Panc1 (cell line): Measurements from ENCODE around the gene NMRK2. TPM values are rescaled to one million over a fixed set of nuclear protein-coding genes. Genes with fewer than 3 reads are reported as not detected.

ENCODE experiments used
- ATAC-seq: fragments of 200-7000 bp; cut with Tn5 transposase; 2 replicates; pipeline ENCODE4 v1.9.1; 2020; ENCODE audit warnings: mild to moderate bottlenecking, moderate library complexity
- BruUV-seq: library from RNA; stranded (reverse); fragments of 400-500 nt; replicated peaks from 2 replicates; lab custom pipeline; 2021; lab: Mats Ljungman, UMichigan
- CTCF ChIA-PET: fragments of 300-600 bp; sonication (Branson Sonifier 250); formaldehyde crosslinking; loops from one replicate; lab custom pipeline; 2022; ENCODE audit warnings: antibody characterized with exemption; lab: Charles Lee
- POLR2A ChIA-PET: fragments of 300-600 bp; sonication (Branson Sonifier 250); formaldehyde crosslinking; loops from one replicate; lab custom pipeline; 2022; ENCODE audit warnings: antibody characterized with exemption; lab: Charles Lee
- DNase-seq: peaks from one replicate; pipeline ENCODE4 v3.0.0-alpha.2; 2010; ENCODE audit warnings: low read depth, low spot score
- H3K27ac ChIP-seq: 2 replicates; pipeline ENCODE4 v1.5.1; 2011; ENCODE audit warnings: mild to moderate bottlenecking, low read length, inconsistent platforms
- H3K27me3 ChIP-seq: fragments of 200-500 bp; sonication (Bioruptor generic); 2 replicates; pipeline ENCODE4 v1.6.0; 2014; ENCODE audit warnings: low read length, inconsistent platforms; ENCODE audit not compliant: control insufficient read depth, insufficient read depth
- H3K36me3 ChIP-seq: fragments of 200-500 bp; sonication (Bioruptor generic); 2 replicates; pipeline ENCODE4 v1.5.1; 2014; ENCODE audit warnings: inconsistent platforms, mild to moderate bottlenecking, low read length, moderate library complexity; ENCODE audit not compliant: control insufficient read depth, insufficient read depth
- H3K4me1 ChIP-seq: 2 replicates; pipeline ENCODE4 v1.5.1; 2011; ENCODE audit warnings: inconsistent platforms, mild to moderate bottlenecking, low read length, moderate library complexity; ENCODE audit not compliant: control insufficient read depth, insufficient read depth
- H3K4me3 ChIP-seq, 2 experiments: 2 replicates each; pipeline ENCODE4 v1.5.1; 2011 to 2012; ENCODE audit warnings: low read depth in 2 of 2, low read length in 2 of 2, mild to moderate bottlenecking in 2 of 2, inconsistent platforms in 1 of 2, moderate library complexity in 1 of 2
- H3K9me3 ChIP-seq: fragments of 200-500 bp; sonication (Bioruptor generic); 2 replicates; pipeline ENCODE4 v1.5.1; 2014; ENCODE audit warnings: low read depth, mild to moderate bottlenecking, inconsistent platforms, low read length, moderate library complexity; ENCODE audit not compliant: control insufficient read depth, insufficient read depth
- CTCF ChIP-seq: fragments of 450-650 bp; IDR thresholded peaks from 2 replicates; pipeline ENCODE4 v1.5.1; 2017; ENCODE audit warnings: mild to moderate bottlenecking
- POLR2AphosphoS5 ChIP-seq: IDR thresholded peaks from 2 replicates; pipeline ENCODE4 v1.6.1; 2012; ENCODE audit warnings: mild to moderate bottlenecking, low read depth, low read length, moderate library complexity
- SIN3A ChIP-seq: IDR thresholded peaks from 2 replicates; pipeline ENCODE4 v1.6.1; 2012; ENCODE audit warnings: low read depth, mild to moderate bottlenecking, low read length, moderate library complexity, borderline replicate concordance; ENCODE audit not compliant: insufficient read depth
- TCF7L2 ChIP-seq: IDR thresholded peaks from 2 replicates; pipeline ENCODE4 v1.6.1; 2011; ENCODE audit warnings: mild to moderate bottlenecking, low read depth, low read length, inconsistent platforms
- in situ Hi-C: cut with HindIII; loops from 2 replicates; pipeline ENCODE4 v1.10.0; 2016; ENCODE audit warnings: low sequenced_read_pairs, low pct_unique_long_range_greater_than_20kb
- intact Hi-C: fragments of 100-400 bp; cut with micrococcal nuclease; formaldehyde crosslinking; loops from one replicate; pipeline ENCODE4 v1.10.0; 2022; ENCODE audit not compliant: unreplicated experiment
- total RNA-seq: library from RNA; stranded (reverse); gene quantifications from one replicate; pipeline ENCODE4 v1.2.1, GENCODE V29; 2021; ENCODE audit not compliant: unreplicated experiment
- TF ChIP-seq, protein P1 (sequence below), 2 experiments: IDR thresholded peaks; 2 replicates each; pipeline ENCODE4 v1.6.1; 2011 to 2012; ENCODE audit warnings: low read depth in 2 of 2, control low read depth in 1 of 2, low read length in 1 of 2, mild to moderate bottlenecking in 1 of 2, moderate library complexity in 1 of 2; ENCODE audit not compliant: insufficient read depth in 1 of 2

NMRK2 gene
- total RNA-seq, 1 experiment from 2014 or later, result 0.21 TPM

DNA sequence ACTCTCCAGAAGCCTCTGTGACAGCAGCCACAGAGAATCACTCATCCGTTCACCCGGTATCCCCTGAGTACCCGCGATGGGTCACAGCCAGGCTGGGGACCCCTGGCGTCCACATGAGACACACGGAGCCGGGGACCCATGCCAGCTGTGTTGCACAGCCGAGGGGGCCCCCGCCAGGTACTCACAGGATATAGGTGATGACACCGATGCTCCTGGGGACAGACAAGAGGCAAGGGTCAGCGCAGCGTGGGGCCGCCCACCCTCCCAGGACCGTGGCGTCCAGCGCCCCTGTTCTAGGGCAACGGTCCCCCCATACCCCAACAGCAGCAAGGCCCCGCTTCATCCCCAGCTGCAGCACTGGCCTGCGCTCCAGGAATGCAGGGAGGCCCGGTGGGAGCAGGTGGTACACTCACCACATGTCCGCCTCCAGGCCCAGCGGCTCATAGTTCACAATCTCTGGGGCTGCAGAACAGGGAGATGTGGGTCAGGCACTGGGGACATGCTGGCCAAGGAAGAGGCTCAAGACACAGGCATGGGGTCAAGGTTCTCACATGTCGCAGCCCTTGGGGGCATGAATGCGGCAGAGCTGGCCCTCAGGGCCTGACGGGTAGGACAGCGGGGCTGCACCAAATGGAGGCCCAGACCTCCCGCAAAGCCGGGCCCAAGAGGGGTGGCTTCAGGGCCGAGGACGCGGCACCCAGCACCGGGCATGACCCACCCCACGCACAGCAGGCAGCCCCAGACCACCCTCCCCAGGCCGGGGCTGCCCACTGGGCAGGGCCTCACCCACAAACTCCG, 30.8 kb downstream of the NMRK2 start:
- Histone ChIP-seq H3K27ac (no peak overlapping the region), H3K4me1 (peaks cover 3% of the 10 kb centered on the region), H3K27me3 (no peaks in the 10 kb centered on the region), H3K9me3 (no peaks in the 10 kb centered on the region), H3K36me3 (peaks cover 3% of the 10 kb centered on the region), H3K4me3 (no peak overlapping the region)
- intact Hi-C loops (no loop called here), in situ Hi-C loops (no loop called here)
- POLR2A ChIA-PET, result no interaction called here
- ATAC-seq (no peak), DNase-seq (no peak)
- no TSS peak for BruUV-seq
- no peak for TF ChIP-seq POLR2AphosphoS5
- TF ChIP-seq TCF7L2, result no peak
- TF ChIP-seq CTCF, result no peak
- no peak for TF ChIP-seq SIN3A
- TF ChIP-seq, protein P1, sequence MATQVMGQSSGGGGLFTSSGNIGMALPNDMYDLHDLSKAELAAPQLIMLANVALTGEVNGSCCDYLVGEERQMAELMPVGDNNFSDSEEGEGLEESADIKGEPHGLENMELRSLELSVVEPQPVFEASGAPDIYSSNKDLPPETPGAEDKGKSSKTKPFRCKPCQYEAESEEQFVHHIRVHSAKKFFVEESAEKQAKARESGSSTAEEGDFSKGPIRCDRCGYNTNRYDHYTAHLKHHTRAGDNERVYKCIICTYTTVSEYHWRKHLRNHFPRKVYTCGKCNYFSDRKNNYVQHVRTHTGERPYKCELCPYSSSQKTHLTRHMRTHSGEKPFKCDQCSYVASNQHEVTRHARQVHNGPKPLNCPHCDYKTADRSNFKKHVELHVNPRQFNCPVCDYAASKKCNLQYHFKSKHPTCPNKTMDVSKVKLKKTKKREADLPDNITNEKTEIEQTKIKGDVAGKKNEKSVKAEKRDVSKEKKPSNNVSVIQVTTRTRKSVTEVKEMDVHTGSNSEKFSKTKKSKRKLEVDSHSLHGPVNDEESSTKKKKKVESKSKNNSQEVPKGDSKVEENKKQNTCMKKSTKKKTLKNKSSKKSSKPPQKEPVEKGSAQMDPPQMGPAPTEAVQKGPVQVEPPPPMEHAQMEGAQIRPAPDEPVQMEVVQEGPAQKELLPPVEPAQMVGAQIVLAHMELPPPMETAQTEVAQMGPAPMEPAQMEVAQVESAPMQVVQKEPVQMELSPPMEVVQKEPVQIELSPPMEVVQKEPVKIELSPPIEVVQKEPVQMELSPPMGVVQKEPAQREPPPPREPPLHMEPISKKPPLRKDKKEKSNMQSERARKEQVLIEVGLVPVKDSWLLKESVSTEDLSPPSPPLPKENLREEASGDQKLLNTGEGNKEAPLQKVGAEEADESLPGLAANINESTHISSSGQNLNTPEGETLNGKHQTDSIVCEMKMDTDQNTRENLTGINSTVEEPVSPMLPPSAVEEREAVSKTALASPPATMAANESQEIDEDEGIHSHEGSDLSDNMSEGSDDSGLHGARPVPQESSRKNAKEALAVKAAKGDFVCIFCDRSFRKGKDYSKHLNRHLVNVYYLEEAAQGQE (IDR thresholded peaks at IDR 0.05; ENCODE audit: insufficient read depth in 1 of 2, low read depth in 2 of 2, low read length in 1 of 2), result no peak
- CTCF ChIA-PET, result no interaction called here

GRCh38 chr19:3964256-3965194, 31.7 kb downstream of the NMRK2 start:
- ATAC-seq, result no peak
- intact Hi-C loops (no loop called here), in situ Hi-C loops (no loop called here)
- Histone ChIP-seq H3K4me1 (peaks cover 11% of the 10 kb centered on the region), H3K4me3 (no peak overlapping the region), H3K9me3 (no peaks in the 10 kb centered on the region), H3K27ac (no peak overlapping the region), H3K36me3 (peaks cover 3% of the 10 kb centered on the region), H3K27me3 (no peaks in the 10 kb centered on the region)
- ChIA-PET POLR2A (no interaction called here), CTCF (no interaction called here)
- no TSS peak for BruUV-seq
- TF ChIP-seq TCF7L2 (no peak), POLR2AphosphoS5 (no peak), CTCF (no peak), SIN3A (no peak)
- TF ChIP-seq, protein P1 (IDR thresholded peaks at IDR 0.05; ENCODE audit: insufficient read depth in 1 of 2, low read depth in 2 of 2, low read length in 1 of 2), result no peak
- DNase-seq, result no peak
